Measurements from ENCODE around the gene METTL1. TPM values are rescaled to one million over a fixed set of nuclear protein-coding genes. Genes with fewer than 3 reads are reported as not detected.

METTL1 gene
- polyA plus RNA-seq, 1 experiment, result 20.1 TPM

- DNase-seq (ENCODE audit: low read depth, low spot score), result no peak
- ChIA-PET CTCF (interaction anchor here (0.7 to 1.6 kb wide), 4 partner anchors 22 to 125 kb away, joined by 3 to 6 read pairs (median 4); no protein-coding TSS in a partner anchor), POLR2A (no interaction called here)
- Histone ChIP-seq H3K4me3 (ENCODE audit: low read depth, low read length) (no peak overlapping the region), H3K27ac (ENCODE audit: low read depth, low read length) (no peak overlapping the region), H3K9me3 (ENCODE audit: control insufficient read depth, insufficient read depth, low read length) (no peaks in the 10 kb centered on the region; the same call in 1 of the 2 replicates), H3K27me3 (ENCODE audit: control insufficient read depth, insufficient read depth, low read length) (no peaks in the 10 kb centered on the region)
- no peak for TF ChIP-seq CTCF (IDR thresholded peaks at IDR 0.05; ENCODE audit: low read depth, low read length)
Observed at GRCh38 chr12:57780284-57780897, 8.5 kb upstream of the METTL1 start.

- Histone ChIP-seq H3K27me3 (ENCODE audit: control insufficient read depth, insufficient read depth, low read length) (no peaks in the 10 kb centered on the region), H3K27ac (ENCODE audit: low read depth, low read length) (peak overlapping the region; percentile 31), H3K9me3 (ENCODE audit: control insufficient read depth, insufficient read depth, low read length) (no peaks in the 10 kb centered on the region; the same call in 1 of the 2 replicates), H3K4me3 (ENCODE audit: low read depth, low read length) (no peak overlapping the region)
- TF ChIP-seq CTCF (IDR thresholded peaks at IDR 0.05; ENCODE audit: low read depth, low read length), result no peak
- ChIA-PET POLR2A (interaction anchor here (0.5 kb wide), 1 partner anchor 66 kb away, joined by 3 read pairs; no protein-coding TSS in a partner anchor), CTCF (interaction anchor here (0.6 to 1.6 kb wide), 4 partner anchors 23 to 176 kb away, joined by 3 to 6 read pairs (median 4); no protein-coding TSS in a partner anchor)
- DNase-seq (ENCODE audit: low read depth, low spot score), result no peak
Observed at GRCh38 chr12:57779736-57780135, 7.8 kb upstream of the METTL1 start.

- H3K4me3 ChIP-seq (ENCODE audit: low read depth, low read length), result no peak overlapping the region
- H3K27ac ChIP-seq (ENCODE audit: low read depth, low read length), result no peak overlapping the region
- TF ChIP-seq CTCF (IDR thresholded peaks at IDR 0.05; ENCODE audit: low read depth, low read length), result no peak
- H3K9me3 ChIP-seq (ENCODE audit: control insufficient read depth, insufficient read depth, low read length), result no peaks in the 10 kb centered on the region; the same call in 1 of the 2 replicates
- ChIA-PET POLR2A (no interaction called here), CTCF (interaction anchor here (0.9 kb wide), 1 partner anchor 25 kb away, joined by 6 read pairs; no protein-coding TSS in a partner anchor)
- no peaks in the 10 kb centered on the region for H3K27me3 ChIP-seq (ENCODE audit: control insufficient read depth, insufficient read depth, low read length)
- no peak for DNase-seq (ENCODE audit: low read depth, low spot score)
Observed at GRCh38 chr12:57777911-57778310, 6.0 kb upstream of the METTL1 start.

GRCh38 chr12:57777367-57777766 lies 5.5 kb upstream of the METTL1 start:
- Histone ChIP-seq H3K27me3 (ENCODE audit: control insufficient read depth, insufficient read depth, low read length) (no peaks in the 10 kb centered on the region), H3K4me3 (ENCODE audit: low read depth, low read length) (no peak overlapping the region), H3K9me3 (ENCODE audit: control insufficient read depth, insufficient read depth, low read length) (no peaks in the 10 kb centered on the region; the same call in 1 of the 2 replicates), H3K27ac (ENCODE audit: low read depth, low read length) (no peak overlapping the region)
- CTCF ChIA-PET, result interaction anchor here (0.9 kb wide), 1 partner anchor 26 kb away, joined by 6 read pairs; no protein-coding TSS in a partner anchor
- DNase-seq (ENCODE audit: low read depth, low spot score), result no peak
- POLR2A ChIA-PET, result no interaction called here
- TF ChIP-seq CTCF (IDR thresholded peaks at IDR 0.05; ENCODE audit: low read depth, low read length), result no peak

GRCh38 chr12:57776247-57776587 lies 4.3 kb upstream of the METTL1 start:
- CTCF ChIA-PET, result no interaction called here
- POLR2A ChIA-PET, result no interaction called here
- Histone ChIP-seq H3K9me3 (ENCODE audit: control insufficient read depth, insufficient read depth, low read length) (no peaks in the 10 kb centered on the region; the same call in 1 of the 2 replicates), H3K27me3 (ENCODE audit: control insufficient read depth, insufficient read depth, low read length) (no peaks in the 10 kb centered on the region), H3K27ac (ENCODE audit: low read depth, low read length) (no peak overlapping the region), H3K4me3 (ENCODE audit: low read depth, low read length) (no peak overlapping the region)
- TF ChIP-seq CTCF (IDR thresholded peaks at IDR 0.05; ENCODE audit: low read depth, low read length), result no peak
- no peak for DNase-seq (ENCODE audit: low read depth, low spot score)

All from AG04450 (cell line).